SHP77 treated with DMSO at 0.1 percent for 48 hours (cell line): ENCODE results near the gene DCPS.
"Not testable (repeated sequence)": the region's sequence is repeated elsewhere in the genome, so short reads cannot be mapped to it uniquely, and the experiment has no call there.

Experiments used
- DNase-seq: peaks from one replicate; lab custom pipeline; 2025; lab: John Stamatoyannopoulos, UW

DCPS gene

GRCh38 chr11:126345283-126345682 is 41.4 kb downstream of the DCPS start:
- no peak for DNase-seq

GRCh38 chr11:126345759-126346585 is 42.1 kb downstream of the DCPS start:
- DNase-seq: no peak

GRCh38 chr11:126346586-126346940 is 42.7 kb downstream of the DCPS start:
- DNase-seq: no peak

GRCh38 chr11:126346946-126347345 is 43.1 kb downstream of the DCPS start:
- not testable (repeated sequence) for DNase-seq

GRCh38 chr11:126347751-126348668 is 44.1 kb downstream of the DCPS start:
- DNase-seq: no peak

GRCh38 chr11:126348806-126349582 is 45.1 kb downstream of the DCPS start:
- DNase-seq: no peak

- no peak for DNase-seq
Measured at GRCh38 chr11:126350836-126351235, 47.0 kb downstream of the DCPS start.

GRCh38 chr11:126352163-126352562 is 48.3 kb downstream of the DCPS start:
- DNase-seq: no peak

GRCh38 chr11:126352934-126353801 is 49.3 kb downstream of the DCPS start:
- no peak for DNase-seq

GRCh38 chr11:126354631-126355323 is 50.9 kb downstream of the DCPS start:
- no peak for DNase-seq

GRCh38 chr11:126355324-126355925 is 51.6 kb downstream of the DCPS start, which contains the start of gene ST3GAL4:
TSS of gene ST3GAL4 (plus strand) at chr11:126355686. CDS start at chr11:126406156, 50,470 bp downstream.
- no peak for DNase-seq

GRCh38 chr11:126355926-126356897 is 52.4 kb downstream of the DCPS start:
- DNase-seq: no peak

- no peak for DNase-seq
Measured at GRCh38 chr11:126357055-126357962, 53.4 kb downstream of the DCPS start.

- no peak for DNase-seq
Measured at GRCh38 chr11:126357969-126358762, 54.3 kb downstream of the DCPS start.

GRCh38 chr11:126358763-126359160 is 54.9 kb downstream of the DCPS start:
- DNase-seq: no peak

GRCh38 chr11:126359431-126360048 is 55.7 kb downstream of the DCPS start:
- no peak for DNase-seq
